ENCODE measurements around the gene STK32C. TPM values are rescaled to one million over a fixed set of nuclear protein-coding genes. Genes with fewer than 3 reads are reported as not detected.
A peak's percentile ranks its signal among the peaks of the same experiment; 100 is the strongest.

The STK32C gene
- total and polyA plus RNA-seq, 4 donors, result 14.5 to 41.6 (median 28.1) TPM

DNA sequence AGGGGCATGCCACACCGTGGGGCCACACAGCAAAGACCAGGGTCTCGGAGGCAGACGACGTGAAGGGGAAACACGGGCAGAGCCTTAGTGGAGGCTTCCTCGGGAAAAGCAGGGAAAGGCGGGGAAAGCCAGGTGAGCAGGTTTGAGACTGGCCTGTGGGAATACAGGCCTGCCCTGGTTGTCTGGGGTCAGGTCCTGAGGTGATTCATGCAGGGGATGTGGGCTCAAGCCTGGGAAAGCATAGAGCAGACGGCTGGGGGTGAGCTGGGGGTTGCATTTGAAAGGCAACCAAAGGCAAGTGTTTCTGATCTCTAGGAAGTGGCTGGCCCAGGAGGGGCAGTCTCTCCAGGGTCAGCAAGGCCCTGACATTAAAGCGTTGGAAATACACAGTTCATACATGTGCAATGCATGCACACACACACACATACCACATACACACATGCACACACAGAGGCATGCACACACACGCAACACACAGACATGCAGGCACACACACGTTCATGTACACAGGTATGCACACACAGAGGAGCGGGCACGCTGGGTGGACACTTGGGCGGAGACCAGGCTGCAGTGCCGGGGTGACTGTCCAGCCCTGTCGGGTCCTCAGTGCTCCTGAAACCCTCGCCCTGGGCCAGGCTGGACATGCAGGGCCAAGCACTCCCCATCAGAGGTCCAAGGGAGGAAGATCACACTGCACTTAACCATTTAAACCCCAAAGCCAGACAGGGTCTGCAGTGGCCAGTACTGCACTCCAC lies 69.2 kb downstream of the STK32C start:
- no peak overlapping the region for H3K4me3 ChIP-seq (ENCODE audit: low read depth, low read length)
- H3K36me3 ChIP-seq (ENCODE audit: control insufficient read depth, insufficient read depth, low read length), result peaks cover 56% of the 10 kb centered on the region
- WGBS (ENCODE audit: insufficient coverage), result 75% methylated on average over 17 of the region's 17 CpGs
- H3K4me1 ChIP-seq (ENCODE audit: control insufficient read depth, insufficient read depth, low read length), result peaks cover 43% of the 10 kb centered on the region
- no peak overlapping the region for H3K27ac ChIP-seq (ENCODE audit: low read depth, low read length)
- H3K9me3 ChIP-seq (ENCODE audit: control insufficient read depth, insufficient read depth, low read length), result no peaks in the 10 kb centered on the region
- H3K27me3 ChIP-seq (ENCODE audit: control insufficient read depth, insufficient read depth, low read length), result no peaks in the 10 kb centered on the region
- DNase-seq (ENCODE audit: low read depth in 4 of 6, low spot score in 6 of 6), result no peak

DNA sequence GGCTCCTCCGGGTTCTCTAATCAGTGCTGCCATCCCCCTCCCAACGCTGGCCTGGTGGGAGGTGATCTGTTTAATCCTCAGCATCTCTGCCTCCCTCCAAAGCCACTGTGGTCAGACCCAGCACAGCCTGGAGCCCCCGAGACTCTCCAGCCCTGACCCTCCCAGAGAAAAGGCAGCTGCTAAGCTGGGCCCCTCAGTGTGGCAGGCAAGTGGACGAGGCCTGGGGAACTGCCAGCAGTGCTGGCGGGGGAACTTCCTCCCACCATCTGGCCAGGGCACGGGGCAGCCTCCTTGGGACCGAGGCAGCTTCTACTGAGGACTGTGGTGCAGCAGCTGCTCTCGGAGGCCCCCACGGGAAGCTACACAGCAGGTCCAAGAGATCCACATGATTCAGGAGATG lies 69.9 kb downstream of the STK32C start:
- H3K27ac ChIP-seq (ENCODE audit: low read depth, low read length), result no peak overlapping the region
- H3K4me1 ChIP-seq (ENCODE audit: control insufficient read depth, insufficient read depth, low read length), result peaks cover 45% of the 10 kb centered on the region
- H3K36me3 ChIP-seq (ENCODE audit: control insufficient read depth, insufficient read depth, low read length), result peaks cover 57% of the 10 kb centered on the region
- H3K9me3 ChIP-seq (ENCODE audit: control insufficient read depth, insufficient read depth, low read length), result no peaks in the 10 kb centered on the region
- H3K27me3 ChIP-seq (ENCODE audit: control insufficient read depth, insufficient read depth, low read length), result no peaks in the 10 kb centered on the region
- DNase-seq (ENCODE audit: low read depth in 4 of 6, low spot score in 6 of 6), result peak in 3 of 6 donors; percentile 14 to 66 (median 42)
- no peak overlapping the region for H3K4me3 ChIP-seq (ENCODE audit: low read depth, low read length)
- 16% methylated on average over 8 of the region's 9 CpGs for WGBS (ENCODE audit: insufficient coverage)

DNA sequence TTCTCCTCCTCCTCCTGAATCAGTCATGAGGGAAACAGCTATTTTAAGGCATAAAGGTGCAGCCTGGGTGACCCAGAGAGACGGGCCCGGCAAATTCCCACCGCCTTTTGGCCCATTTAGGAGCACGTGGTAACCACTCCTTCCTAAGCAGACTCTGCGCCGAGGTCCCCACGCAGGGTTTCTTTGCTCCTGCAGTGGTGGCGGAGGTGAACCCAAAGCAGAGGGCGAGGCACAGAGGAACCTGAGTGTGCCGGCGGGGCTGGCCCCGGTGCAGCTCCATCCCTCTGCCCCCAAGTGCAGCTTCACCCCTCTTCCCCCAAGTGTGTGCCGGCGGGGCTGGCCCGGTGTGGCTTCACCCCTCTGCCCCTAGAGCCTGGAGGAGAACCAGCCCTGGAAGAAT lies 70.4 kb downstream of the STK32C start:
- H3K4me1 ChIP-seq (ENCODE audit: control insufficient read depth, insufficient read depth, low read length), result peaks cover 43% of the 10 kb centered on the region
- WGBS (ENCODE audit: insufficient coverage), result 69% methylated on average over 15 of the region's 15 CpGs

DNA sequence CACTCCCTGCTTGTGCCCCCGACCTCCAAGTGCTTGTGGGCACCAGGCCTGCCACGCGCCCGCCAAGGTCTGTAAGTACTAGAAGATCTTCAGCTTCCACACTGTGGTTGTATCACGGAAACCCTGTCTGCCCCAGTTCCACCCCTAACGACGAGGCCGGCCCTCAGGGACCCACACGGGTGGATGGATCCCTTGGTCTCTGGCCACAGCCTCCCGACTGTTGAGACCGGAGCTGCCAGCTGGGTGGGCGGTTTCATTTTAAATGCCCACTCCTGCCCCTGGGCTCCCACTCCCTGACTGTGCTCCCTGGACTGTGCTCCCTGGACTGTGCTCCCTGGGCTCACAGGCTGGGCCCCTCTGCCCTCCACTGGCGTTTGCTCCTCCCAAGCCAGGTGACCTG lies 70.9 kb downstream of the STK32C start:
- Histone ChIP-seq H3K36me3 (ENCODE audit: control insufficient read depth, insufficient read depth, low read length) (peaks cover 54% of the 10 kb centered on the region), H3K9me3 (ENCODE audit: control insufficient read depth, insufficient read depth, low read length) (no peaks in the 10 kb centered on the region), H3K27ac (ENCODE audit: low read depth, low read length) (no peak overlapping the region), H3K27me3 (ENCODE audit: control insufficient read depth, insufficient read depth, low read length) (no peaks in the 10 kb centered on the region), H3K4me3 (ENCODE audit: low read depth, low read length) (no peak overlapping the region), H3K4me1 (ENCODE audit: control insufficient read depth, insufficient read depth, low read length) (peaks cover 43% of the 10 kb centered on the region)
- WGBS (ENCODE audit: insufficient coverage), result 92% methylated on average over 13 of the region's 13 CpGs
- DNase-seq (ENCODE audit: low read depth in 4 of 6, low spot score in 6 of 6), result no peak

More for the DNA sequence above, 70.4 kb downstream of the STK32C start:
- DNase-seq (ENCODE audit: low read depth in 4 of 6, low spot score in 6 of 6), result no peak
- Histone ChIP-seq H3K4me3 (ENCODE audit: low read depth, low read length) (no peak overlapping the region), H3K27me3 (ENCODE audit: control insufficient read depth, insufficient read depth, low read length) (no peaks in the 10 kb centered on the region), H3K36me3 (ENCODE audit: control insufficient read depth, insufficient read depth, low read length) (peaks cover 56% of the 10 kb centered on the region), H3K27ac (ENCODE audit: low read depth, low read length) (no peak overlapping the region), H3K9me3 (ENCODE audit: control insufficient read depth, insufficient read depth, low read length) (no peaks in the 10 kb centered on the region)

DNA sequence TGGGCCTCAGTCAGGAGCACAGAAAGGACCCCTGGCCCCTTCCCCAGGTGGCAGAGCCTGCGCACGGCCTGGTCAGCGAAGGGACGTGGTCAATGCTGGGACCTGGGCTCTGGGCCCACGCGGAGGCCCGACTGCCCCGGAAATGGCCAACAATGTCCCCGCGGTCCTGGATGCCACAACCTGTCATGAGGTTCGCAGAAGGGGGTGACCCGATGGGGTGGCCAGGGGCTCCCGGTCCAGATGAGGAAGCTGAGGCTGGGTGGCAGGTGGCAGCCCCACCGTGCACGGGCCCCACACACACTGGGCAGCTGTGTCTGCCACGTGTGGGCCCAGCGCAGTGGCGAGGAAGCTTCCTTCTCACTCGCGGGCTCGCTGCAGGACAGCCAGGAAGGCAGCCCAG lies 71.6 kb downstream of the STK32C start:
- Histone ChIP-seq H3K27me3 (ENCODE audit: control insufficient read depth, insufficient read depth, low read length) (no peaks in the 10 kb centered on the region), H3K27ac (ENCODE audit: low read depth, low read length) (no peak overlapping the region), H3K4me1 (ENCODE audit: control insufficient read depth, insufficient read depth, low read length) (peaks cover 43% of the 10 kb centered on the region), H3K4me3 (ENCODE audit: low read depth, low read length) (no peak overlapping the region), H3K36me3 (ENCODE audit: control insufficient read depth, insufficient read depth, low read length) (peaks cover 57% of the 10 kb centered on the region), H3K9me3 (ENCODE audit: control insufficient read depth, insufficient read depth, low read length) (no peaks in the 10 kb centered on the region)
- WGBS (ENCODE audit: insufficient coverage), result 92% methylated on average over 21 of the region's 21 CpGs
- DNase-seq (ENCODE audit: low read depth in 4 of 6, low spot score in 6 of 6), result no peak

DNA sequence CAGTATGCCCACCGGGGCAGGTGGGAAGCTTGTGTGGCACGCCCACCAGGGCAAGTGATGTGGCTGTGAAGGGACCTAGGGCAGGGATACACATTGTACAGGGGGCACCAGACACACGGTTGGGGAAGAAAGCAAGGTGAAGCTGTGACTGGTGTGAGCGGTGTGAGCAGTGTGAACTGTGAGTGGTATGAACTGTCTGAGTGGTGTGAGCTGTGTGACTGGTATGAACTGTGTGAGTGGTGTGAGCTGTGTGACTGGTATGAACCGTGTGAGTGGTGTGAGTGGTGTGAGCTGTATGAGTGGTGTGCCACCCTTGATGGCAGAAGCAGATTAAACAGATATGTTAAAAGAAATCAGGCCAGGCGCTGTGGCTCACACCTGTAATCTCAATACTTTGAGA lies 72.9 kb downstream of the STK32C start:
- no peak for DNase-seq (ENCODE audit: low read depth in 4 of 6, low spot score in 6 of 6)
- H3K36me3 ChIP-seq (ENCODE audit: control insufficient read depth, insufficient read depth, low read length), result peaks cover 50% of the 10 kb centered on the region
- H3K27me3 ChIP-seq (ENCODE audit: control insufficient read depth, insufficient read depth, low read length), result no peaks in the 10 kb centered on the region
- H3K4me3 ChIP-seq (ENCODE audit: low read depth, low read length), result no peak overlapping the region
- no peak overlapping the region for H3K27ac ChIP-seq (ENCODE audit: low read depth, low read length)
- WGBS (ENCODE audit: insufficient coverage), result 93% methylated on average over 6 of the region's 6 CpGs
- no peaks in the 10 kb centered on the region for H3K9me3 ChIP-seq (ENCODE audit: control insufficient read depth, insufficient read depth, low read length)
- peaks cover 41% of the 10 kb centered on the region for H3K4me1 ChIP-seq (ENCODE audit: control insufficient read depth, insufficient read depth, low read length)

DNA sequence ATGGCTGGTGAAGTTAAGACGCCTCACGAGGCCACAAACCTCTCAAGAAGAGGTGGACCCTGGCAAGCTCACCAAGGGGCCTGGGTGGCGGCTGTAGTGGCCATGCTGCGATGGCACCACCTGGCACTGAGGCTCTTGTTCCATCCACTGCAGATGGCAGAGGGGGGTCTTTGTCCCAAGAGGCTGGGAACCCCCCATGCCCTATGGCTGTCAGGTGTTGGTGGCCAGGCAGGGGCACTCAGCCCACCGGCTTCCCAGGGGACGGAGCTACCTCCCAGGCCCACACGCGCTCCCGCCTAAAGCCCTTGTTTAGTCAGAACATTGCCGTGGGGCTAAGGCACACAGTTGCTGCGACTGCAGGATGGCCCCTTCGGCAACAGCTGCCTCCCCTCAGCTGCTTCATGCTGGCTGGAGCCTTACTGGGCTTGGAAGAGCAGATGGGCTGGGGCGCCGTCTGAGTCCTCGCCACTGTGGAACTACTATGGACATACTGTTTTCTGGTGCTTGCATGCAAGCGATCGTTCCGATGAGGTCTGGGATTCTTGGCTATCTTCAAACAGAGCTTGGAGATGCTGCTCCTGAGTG lies 74.2 kb downstream of the STK32C start:
- WGBS (ENCODE audit: insufficient coverage), result 73% methylated on average over 18 of the region's 18 CpGs
- H3K27ac ChIP-seq (ENCODE audit: low read depth, low read length), result no peak overlapping the region
- no peak for DNase-seq (ENCODE audit: low read depth in 4 of 6, low spot score in 6 of 6)
- no peak overlapping the region for H3K4me3 ChIP-seq (ENCODE audit: low read depth, low read length)
- H3K9me3 ChIP-seq (ENCODE audit: control insufficient read depth, insufficient read depth, low read length), result no peaks in the 10 kb centered on the region
- H3K36me3 ChIP-seq (ENCODE audit: control insufficient read depth, insufficient read depth, low read length), result peaks cover 42% of the 10 kb centered on the region
- H3K4me1 ChIP-seq (ENCODE audit: control insufficient read depth, insufficient read depth, low read length), result peaks cover 43% of the 10 kb centered on the region
- no peaks in the 10 kb centered on the region for H3K27me3 ChIP-seq (ENCODE audit: control insufficient read depth, insufficient read depth, low read length)

DNA sequence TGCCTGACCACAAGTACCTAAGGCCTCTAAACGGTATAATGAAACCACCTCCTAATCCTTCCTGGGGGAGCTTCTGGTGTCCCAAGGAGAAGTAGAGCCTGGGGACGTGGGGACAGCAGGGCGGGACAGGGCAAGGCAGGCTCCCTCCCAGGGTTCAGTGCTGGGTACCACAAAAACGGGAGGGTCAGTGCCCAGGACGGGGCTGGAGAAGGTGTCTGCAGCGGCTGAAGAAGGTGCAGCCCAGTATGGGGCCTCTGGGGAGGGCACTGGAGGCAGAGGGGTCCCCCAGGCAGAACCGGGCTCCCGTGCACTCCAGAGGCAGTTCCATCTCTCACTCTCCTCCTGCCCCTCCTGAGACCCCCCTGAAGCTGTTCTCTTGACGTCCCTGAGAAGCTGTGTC lies 74.8 kb downstream of the STK32C start:
- no peak overlapping the region for H3K4me3 ChIP-seq (ENCODE audit: low read depth, low read length)
- H3K27ac ChIP-seq (ENCODE audit: low read depth, low read length), result no peak overlapping the region
- 91% methylated on average over 8 of the region's 9 CpGs for WGBS (ENCODE audit: insufficient coverage)
- no peaks in the 10 kb centered on the region for H3K9me3 ChIP-seq (ENCODE audit: control insufficient read depth, insufficient read depth, low read length)
- peaks cover 47% of the 10 kb centered on the region for H3K36me3 ChIP-seq (ENCODE audit: control insufficient read depth, insufficient read depth, low read length)
- peaks cover 37% of the 10 kb centered on the region for H3K4me1 ChIP-seq (ENCODE audit: control insufficient read depth, insufficient read depth, low read length)
- DNase-seq (ENCODE audit: low read depth in 4 of 6, low spot score in 6 of 6), result no peak
- no peaks in the 10 kb centered on the region for H3K27me3 ChIP-seq (ENCODE audit: control insufficient read depth, insufficient read depth, low read length)

DNA sequence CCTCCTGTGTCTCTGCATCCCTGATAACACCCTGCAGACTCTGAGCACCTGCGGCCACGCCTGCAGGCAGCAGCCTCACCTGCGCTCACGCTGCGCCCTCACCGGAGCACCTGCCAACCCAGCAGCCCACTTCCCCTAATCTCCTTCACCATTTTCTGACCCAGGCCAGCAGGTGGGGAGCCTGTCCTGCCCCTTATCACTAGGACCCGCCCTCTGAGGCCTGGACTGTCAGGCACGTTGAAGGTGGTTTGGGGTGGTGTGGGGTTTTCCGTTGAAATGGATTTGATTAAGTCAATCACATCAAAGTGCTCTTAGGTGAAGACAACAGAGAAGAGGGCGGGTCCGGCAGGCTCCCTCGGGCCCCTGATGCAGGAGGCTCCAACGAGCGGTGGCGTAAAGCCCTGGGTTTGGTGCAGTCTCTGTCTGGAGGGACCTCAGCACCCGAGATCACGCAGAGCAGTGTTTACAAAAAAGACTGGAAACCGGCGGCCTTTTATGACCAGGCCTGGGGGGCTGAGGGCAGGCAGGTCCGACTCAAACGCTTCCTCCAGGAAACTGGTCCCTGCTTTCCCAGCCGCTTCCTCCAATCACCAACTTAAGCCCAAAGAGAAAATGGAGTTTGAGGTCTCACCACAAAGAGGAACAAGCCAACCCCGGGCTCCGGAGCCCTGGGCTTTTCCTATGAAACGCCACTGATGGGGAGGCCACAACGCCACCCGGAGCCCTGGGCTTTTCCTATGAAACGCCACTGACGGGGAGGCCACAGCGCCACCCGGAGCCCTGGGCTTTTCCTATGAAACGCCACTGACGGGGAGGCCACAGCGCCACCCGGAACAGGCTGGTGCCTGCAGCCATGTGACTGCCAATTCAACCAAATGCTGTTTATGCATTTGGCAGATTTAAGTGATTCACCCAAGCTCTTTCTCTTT lies 75.5 kb downstream of the STK32C start:
- no peak for DNase-seq (ENCODE audit: low read depth in 4 of 6, low spot score in 6 of 6)
- H3K9me3 ChIP-seq (ENCODE audit: control insufficient read depth, insufficient read depth, low read length), result no peaks in the 10 kb centered on the region
- H3K4me1 ChIP-seq (ENCODE audit: control insufficient read depth, insufficient read depth, low read length), result peaks cover 30% of the 10 kb centered on the region
- 80% methylated on average over 33 of the region's 35 CpGs for WGBS (ENCODE audit: insufficient coverage)
- no peak overlapping the region for H3K27ac ChIP-seq (ENCODE audit: low read depth, low read length)
- H3K4me3 ChIP-seq (ENCODE audit: low read depth, low read length), result no peak overlapping the region
- peaks cover 54% of the 10 kb centered on the region for H3K36me3 ChIP-seq (ENCODE audit: control insufficient read depth, insufficient read depth, low read length)
- no peaks in the 10 kb centered on the region for H3K27me3 ChIP-seq (ENCODE audit: control insufficient read depth, insufficient read depth, low read length)

Measured in spinal cord (tissue), 10 donors.